Neural cell (in vitro differentiated cells): Measurements from ENCODE around the gene CDON.

Experiments used
- EZH2 ChIP-seq: fragments of 200-600, 300-800 bp; shearing (Covaris generic), sonication (generic); IDR thresholded peaks from 2 replicates; pipeline ENCODE4 v1.6.1; 2014; ENCODE audit warnings: antibody characterized with exemption, low read length, borderline replicate concordance, mild to moderate bottlenecking; ENCODE audit not compliant: insufficient read depth, poor library complexity, severe bottlenecking
- TAF1 ChIP-seq: IDR thresholded peaks from 2 replicates; pipeline ENCODE4 v1.6.1; 2012; ENCODE audit warnings: low read depth
- TF ChIP-seq, protein P1 (sequence below): fragments of 450-650 bp; IDR thresholded peaks from 2 replicates; pipeline ENCODE4 v1.5.1; 2014; ENCODE audit warnings: antibody characterized with exemption, mild to moderate bottlenecking, moderate library complexity; ENCODE audit not compliant: poor library complexity, severe bottlenecking

- TF ChIP-seq EZH2 = no peak
- TF ChIP-seq, protein P1, sequence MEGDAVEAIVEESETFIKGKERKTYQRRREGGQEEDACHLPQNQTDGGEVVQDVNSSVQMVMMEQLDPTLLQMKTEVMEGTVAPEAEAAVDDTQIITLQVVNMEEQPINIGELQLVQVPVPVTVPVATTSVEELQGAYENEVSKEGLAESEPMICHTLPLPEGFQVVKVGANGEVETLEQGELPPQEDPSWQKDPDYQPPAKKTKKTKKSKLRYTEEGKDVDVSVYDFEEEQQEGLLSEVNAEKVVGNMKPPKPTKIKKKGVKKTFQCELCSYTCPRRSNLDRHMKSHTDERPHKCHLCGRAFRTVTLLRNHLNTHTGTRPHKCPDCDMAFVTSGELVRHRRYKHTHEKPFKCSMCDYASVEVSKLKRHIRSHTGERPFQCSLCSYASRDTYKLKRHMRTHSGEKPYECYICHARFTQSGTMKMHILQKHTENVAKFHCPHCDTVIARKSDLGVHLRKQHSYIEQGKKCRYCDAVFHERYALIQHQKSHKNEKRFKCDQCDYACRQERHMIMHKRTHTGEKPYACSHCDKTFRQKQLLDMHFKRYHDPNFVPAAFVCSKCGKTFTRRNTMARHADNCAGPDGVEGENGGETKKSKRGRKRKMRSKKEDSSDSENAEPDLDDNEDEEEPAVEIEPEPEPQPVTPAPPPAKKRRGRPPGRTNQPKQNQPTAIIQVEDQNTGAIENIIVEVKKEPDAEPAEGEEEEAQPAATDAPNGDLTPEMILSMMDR = peak; percentile 76
- peak; percentile 53 for TF ChIP-seq TAF1
Observed at GRCh38 chr11:126061707-126062678, 673 bp downstream of the CDON start.
